C4-2B (cell line): Measurements from ENCODE around the gene PYGL.

Experiments used
- CTCF ChIP-seq: fragments of 450-650 bp; conservative IDR thresholded peaks from 2 replicates; pipeline ENCODE4 v1.5.1; 2017; ENCODE audit warnings: mild to moderate bottlenecking
- ZFX ChIP-seq: fragments of 450-650 bp; IDR thresholded peaks from 2 replicates; pipeline ENCODE4 v1.6.1; 2017

- TF ChIP-seq CTCF (no peak), ZFX (no peak)
These were observed 28.5 kb upstream of the PYGL start for GRCh38 chr14:50972734-50973133.
